Astrocyte (in vitro differentiated cells and primary cell): ENCODE results near the gene P2RY4. TPM values are rescaled to one million over a fixed set of nuclear protein-coding genes. Genes with fewer than 3 reads are reported as not detected.
A peak's percentile ranks its signal among the peaks of the same experiment; 100 is the strongest.

Experiments
- DNase-seq: peaks from one replicate; pipeline ENCODE4 v3.0.0-alpha.2; 2010; ENCODE audit warnings: low read depth
- FAIRE-seq: peaks from 2 replicates; lab custom pipeline; 2011; peaks lifted over from hg19 to GRCh38; lab: Jason Lieb, UNC
- H2AFZ ChIP-seq: 2 replicates; pipeline ENCODE4 v1.6.0; 2012; ENCODE audit warnings: low read depth, low read length, inconsistent platforms
- H3K27ac ChIP-seq: 2 replicates; pipeline ENCODE4 v1.5.1; 2011; ENCODE audit warnings: low read depth, low read length, inconsistent platforms
- H3K27me3 ChIP-seq: 2 replicates; pipeline ENCODE4 v1.6.0; 2011; ENCODE audit warnings: low read length, inconsistent platforms; ENCODE audit not compliant: insufficient read depth
- H3K36me3 ChIP-seq: 2 replicates; pipeline ENCODE4 v1.5.1; 2011; ENCODE audit warnings: low read length, inconsistent platforms; ENCODE audit not compliant: insufficient read depth
- H3K4me1 ChIP-seq: 2 replicates; pipeline ENCODE4 v1.5.1; 2011; ENCODE audit warnings: low read length, inconsistent platforms; ENCODE audit not compliant: insufficient read depth
- H3K4me2 ChIP-seq: 2 replicates; pipeline ENCODE4 v1.6.0; 2012; ENCODE audit warnings: low read length, inconsistent platforms
- H3K4me3 ChIP-seq: 2 replicates; pipeline ENCODE4 v1.5.1; 2011; ENCODE audit warnings: low read depth, mild to moderate bottlenecking, low read length, inconsistent platforms; ENCODE audit not compliant: insufficient read depth
- H3K79me2 ChIP-seq: 2 replicates; pipeline ENCODE4 v1.6.0; 2012; ENCODE audit warnings: mild to moderate bottlenecking, low read length, inconsistent platforms; ENCODE audit not compliant: insufficient read depth
- H3K9ac ChIP-seq: 2 replicates; pipeline ENCODE4 v1.6.0; 2012; ENCODE audit warnings: mild to moderate bottlenecking, low read length, inconsistent platforms
- H3K9me3 ChIP-seq: 2 replicates; pipeline ENCODE4 v1.5.1; 2012; ENCODE audit warnings: low read depth, mild to moderate bottlenecking, low read length, inconsistent platforms; ENCODE audit not compliant: insufficient read depth
- H4K20me1 ChIP-seq: 2 replicates; pipeline ENCODE4 v1.6.0; 2012; ENCODE audit warnings: low read length, inconsistent platforms; ENCODE audit not compliant: insufficient read depth
- H3K27ac Mint-ChIP-seq: one replicate; pipeline ENCODE4 v1.8.0; 2021; ENCODE audit warnings: mild to moderate bottlenecking, mixed read lengths; ENCODE audit not compliant: unreplicated experiment
- H3K27me3 Mint-ChIP-seq: one replicate; pipeline ENCODE4 v1.8.0; 2021; ENCODE audit warnings: low read depth, mixed read lengths; ENCODE audit not compliant: unreplicated experiment
- H3K36me3 Mint-ChIP-seq: one replicate; pipeline ENCODE4 v1.8.0; 2021; ENCODE audit warnings: low read depth, mixed read lengths; ENCODE audit not compliant: unreplicated experiment
- H3K4me1 Mint-ChIP-seq: one replicate; pipeline ENCODE4 v1.8.0; 2021; ENCODE audit warnings: low read depth, mixed read lengths; ENCODE audit not compliant: unreplicated experiment
- H3K4me3 Mint-ChIP-seq: one replicate; pipeline ENCODE4 v1.8.0; 2021; ENCODE audit warnings: mild to moderate bottlenecking, moderate library complexity, mixed read lengths; ENCODE audit not compliant: unreplicated experiment
- H3K9me3 Mint-ChIP-seq: one replicate; pipeline ENCODE4 v1.8.0; 2021; ENCODE audit warnings: mild to moderate bottlenecking, mixed read lengths; ENCODE audit not compliant: unreplicated experiment
- CTCF ChIP-seq: IDR thresholded peaks from 2 replicates; pipeline ENCODE4 v1.5.1; 2011; ENCODE audit warnings: low read depth, mild to moderate bottlenecking, inconsistent platforms, low read length, moderate library complexity; ENCODE audit not compliant: insufficient read depth
- EZH2 ChIP-seq: IDR thresholded peaks from 2 replicates; pipeline ENCODE4 v1.6.1; 2012; ENCODE audit warnings: mild to moderate bottlenecking, low read length, inconsistent platforms; ENCODE audit not compliant: insufficient read depth
- total RNA-seq: library from RNA; stranded (reverse); gene quantifications from 2 replicates; pipeline ENCODE4 v1.2.1, GENCODE V29; 2021

P2RY4 gene
- total RNA-seq, 1 donor from 2014 or later, result 0.18 TPM

DNA sequence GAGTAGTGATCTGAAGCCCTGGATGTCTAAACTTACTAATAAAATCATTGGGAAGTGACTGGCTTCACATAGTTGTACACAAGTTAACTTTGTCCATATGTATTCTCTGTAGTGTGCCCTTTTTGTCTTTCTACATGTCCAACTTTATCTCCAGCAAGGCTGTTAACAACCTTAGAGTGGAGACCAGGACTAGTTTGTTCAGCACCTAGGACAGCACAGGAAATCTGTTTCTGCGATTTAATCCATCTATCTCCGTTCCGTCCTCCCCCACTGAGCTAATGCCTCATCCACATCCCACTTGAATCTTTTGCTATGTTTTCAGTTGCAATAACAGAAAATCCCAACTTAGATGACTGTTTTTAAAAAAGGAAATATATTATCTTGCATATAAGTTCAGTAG is 4.8 kb upstream of the P2RY4 start:
- no peak for DNase-seq
- TF ChIP-seq CTCF (no peak), EZH2 (no peak)
- H3K27ac ChIP-seq, result no peak overlapping the region
- H3K9me3 Mint-ChIP-seq, result no peaks in the 10 kb centered on the region
- H3K27me3 ChIP-seq, result no peaks in the 10 kb centered on the region
- H3K36me3 ChIP-seq, result no peaks in the 10 kb centered on the region
- H3K27me3 Mint-ChIP-seq, result no peaks in the 10 kb centered on the region
- no peaks in the 10 kb centered on the region for H3K79me2 ChIP-seq
- no peak overlapping the region for H2AFZ ChIP-seq
- no peak overlapping the region for H3K4me2 ChIP-seq
- no peaks in the 10 kb centered on the region for H4K20me1 ChIP-seq
- no peak overlapping the region for H3K27ac Mint-ChIP-seq
- no peaks in the 10 kb centered on the region for H3K9me3 ChIP-seq
- FAIRE-seq, result peak; percentile 91
- H3K4me3 Mint-ChIP-seq, result no peak overlapping the region
- no peak overlapping the region for H3K4me3 ChIP-seq
- H3K4me1 Mint-ChIP-seq, result no peaks in the 10 kb centered on the region
- no peak overlapping the region for H3K9ac ChIP-seq
- H3K4me1 ChIP-seq, result no peaks in the 10 kb centered on the region
- H3K36me3 Mint-ChIP-seq, result peaks cover 1% of the 10 kb centered on the region

- DNase-seq (peak; percentile 8), FAIRE-seq (peak; percentile 90)
- no peak overlapping the region for H3K27ac Mint-ChIP-seq
- H3K4me3 ChIP-seq, result no peak overlapping the region
- no peaks in the 10 kb centered on the region for H3K9me3 Mint-ChIP-seq
- H2AFZ ChIP-seq, result no peak overlapping the region
- H3K27ac ChIP-seq, result no peak overlapping the region
- no peaks in the 10 kb centered on the region for H3K36me3 ChIP-seq
- H3K79me2 ChIP-seq, result no peaks in the 10 kb centered on the region
- H3K4me1 Mint-ChIP-seq, result no peaks in the 10 kb centered on the region
- no peaks in the 10 kb centered on the region for H4K20me1 ChIP-seq
- TF ChIP-seq CTCF (peak; percentile 29), EZH2 (no peak)
- H3K27me3 ChIP-seq, result no peaks in the 10 kb centered on the region
- H3K9ac ChIP-seq, result no peak overlapping the region
- H3K9me3 ChIP-seq, result no peaks in the 10 kb centered on the region
- no peak overlapping the region for H3K4me2 ChIP-seq
- no peaks in the 10 kb centered on the region for H3K27me3 Mint-ChIP-seq
- H3K36me3 Mint-ChIP-seq, result no peaks in the 10 kb centered on the region
- H3K4me3 Mint-ChIP-seq, result no peak overlapping the region
- no peaks in the 10 kb centered on the region for H3K4me1 ChIP-seq
These were observed 3.1 kb upstream of the P2RY4 start for GRCh38 chrX:70262952-70263567.

DNA sequence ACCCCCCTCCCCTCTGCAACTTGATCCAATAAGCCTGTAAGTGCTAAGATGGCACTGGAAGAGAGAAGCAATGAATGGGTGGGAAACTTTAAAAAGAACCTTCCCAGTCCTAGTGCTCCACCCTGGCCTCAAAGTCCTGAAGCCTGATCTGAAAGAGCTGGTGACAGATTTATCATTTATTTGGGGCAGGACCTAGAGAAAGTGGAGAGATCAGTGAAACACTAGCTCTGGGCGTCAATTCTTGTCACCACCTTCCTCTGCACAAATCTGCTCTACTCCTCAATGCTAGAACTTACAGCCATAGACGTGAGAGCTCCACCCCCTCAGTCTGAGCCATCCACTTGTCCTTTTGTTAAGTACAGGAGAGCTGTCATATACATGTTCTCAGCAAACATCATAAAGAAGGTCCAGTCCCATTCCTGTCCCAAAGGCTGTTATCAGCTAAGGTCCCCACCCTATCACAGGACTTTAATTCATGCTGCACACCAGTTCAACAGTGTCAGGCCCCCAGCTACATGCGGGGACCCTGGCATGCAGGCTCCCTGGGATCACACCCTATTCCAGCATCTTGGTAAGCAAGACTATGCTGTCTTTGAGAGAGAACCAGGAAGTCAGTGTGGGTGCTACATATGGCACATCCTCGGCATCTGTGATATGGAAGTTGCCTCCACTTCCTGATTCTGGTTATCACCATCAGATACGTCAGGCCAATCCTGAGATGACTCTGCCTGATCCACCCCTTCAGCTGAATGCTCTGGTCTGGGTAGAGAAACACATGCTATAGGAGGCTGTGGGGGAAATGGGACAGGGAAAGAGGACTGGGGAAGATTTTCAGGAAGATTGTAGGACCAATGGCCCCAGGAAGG is 2.3 kb downstream of the P2RY4 start:
- FAIRE-seq (peak; percentile 93), DNase-seq (no peak)
- Histone ChIP-seq H3K79me2 (no peaks in the 10 kb centered on the region), H4K20me1 (no peaks in the 10 kb centered on the region), H3K27ac (no peak overlapping the region), H3K27me3 (no peaks in the 10 kb centered on the region), H3K9me3 (no peaks in the 10 kb centered on the region), H3K9ac (no peak overlapping the region), H3K4me2 (no peak overlapping the region), H3K4me1 (no peaks in the 10 kb centered on the region), H3K36me3 (no peaks in the 10 kb centered on the region), H3K4me3 (no peak overlapping the region), H2AFZ (no peak overlapping the region)
- Mint-ChIP-seq H3K27ac (no peak overlapping the region), H3K27me3 (no peaks in the 10 kb centered on the region), H3K4me3 (no peak overlapping the region), H3K9me3 (no peaks in the 10 kb centered on the region), H3K36me3 (no peaks in the 10 kb centered on the region), H3K4me1 (peaks cover 19% of the 10 kb centered on the region)
- no peak for TF ChIP-seq EZH2
- TF ChIP-seq CTCF, result no peak
